ENCODE data around the gene LZTR1. TPM values are rescaled to one million over a fixed set of nuclear protein-coding genes. Genes with fewer than 3 reads are reported as not detected.

The LZTR1 gene
- total and polyA plus RNA-seq, 2 experiments from 2014 or later = 9.2 to 39.9 TPM

- Mint-ChIP-seq H3K36me3 (ENCODE audit: low read depth) (no peaks in the 10 kb centered on the region), H3K27me3 (ENCODE audit: insufficient read depth, low read depth, poor library complexity) (peaks cover 22% of the 10 kb centered on the region), H3K4me3 (no peak overlapping the region), H3K4me1 (peaks cover 8% of the 10 kb centered on the region), H3K9me3 (no peaks in the 10 kb centered on the region; the same call in 2 of the 3 replicates), H3K27ac (no peak overlapping the region)
- H3K9me2 ChIP-seq (ENCODE audit: insufficient read depth) = no peaks in the 10 kb centered on the region
- no peaks in the 10 kb centered on the region for H3K79me2 ChIP-seq (replicated peaks; ENCODE audit: insufficient read depth)
- no peak overlapping the region for H3K4me2 ChIP-seq
- H3K27ac ChIP-seq (ENCODE audit: low read depth) = no peak overlapping the region
- DNase-seq (ENCODE audit: low spot score) (no peak), ATAC-seq (no peak)
- TF ChIP-seq JUNB (IDR thresholded peaks at IDR 0.05; ENCODE audit: unreplicated experiment) (no peak), ZNF462 (CRISPR knock-in tag; IDR thresholded peaks at IDR 0.05) (no peak), NANOG (IDR thresholded peaks at IDR 0.05; ENCODE audit: borderline replicate concordance) (no peak), CTCF (conservative IDR thresholded peaks at IDR 0.05; ENCODE audit: low read depth in 2 of 2) (no peak), CREB1 (CRISPR knock-in tag; IDR thresholded peaks at IDR 0.05; ENCODE audit: low read depth) (no peak), ETS1 (IDR thresholded peaks at IDR 0.05) (no peak), ZNF114 (CRISPR knock-in tag; IDR thresholded peaks at IDR 0.05) (no peak), REST (IDR thresholded peaks at IDR 0.05; ENCODE audit: unreplicated experiment) (no peak), ZNF331 (CRISPR knock-in tag; IDR thresholded peaks at IDR 0.05; ENCODE audit: low read depth) (no peak), EZH2phosphoT487 (IDR thresholded peaks at IDR 0.05; ENCODE audit: unreplicated experiment) (no peak), STAT1 (IDR thresholded peaks at IDR 0.05; ENCODE audit: unreplicated experiment) (no peak), EZH2 (IDR thresholded peaks at IDR 0.05; ENCODE audit: low read depth, unreplicated experiment) (no peak), POLR2AphosphoS5 (IDR thresholded peaks at IDR 0.05; ENCODE audit: low read depth) (no peak)
- H3K4me3 ChIP-seq = no peak overlapping the region
- no peaks in the 10 kb centered on the region for H3F3A ChIP-seq (replicated peaks; ENCODE audit: low read depth)
- H4K20me1 ChIP-seq (replicated peaks; ENCODE audit: insufficient read depth) = no peaks in the 10 kb centered on the region
- peaks cover 11% of the 10 kb centered on the region; the same call in 1 of the 2 replicates for H3K27me3 ChIP-seq (ENCODE audit: insufficient read depth)
- no peaks in the 10 kb centered on the region for H3K36me3 ChIP-seq (ENCODE audit: insufficient read depth)
- H2AFZ ChIP-seq = no peak overlapping the region
- H3K4me1 ChIP-seq (ENCODE audit: insufficient read depth) = no peaks in the 10 kb centered on the region
Measured at GRCh38 chr22:21026783-21027692, 44.9 kb downstream of the LZTR1 start.
